Stimulated activated CD4-positive, alpha-beta T cell treated with anti-CD3 and anti-CD28 coated beads, Interleukin-1b, Interleukin-23, amount 100 ng/mL, for 1 hour (primary cell): ENCODE results near the gene SNED1.
A peak's percentile ranks its signal among the peaks of the same experiment; 100 is the strongest.
"Not testable (repeated sequence)": the region's sequence is repeated elsewhere in the genome, so short reads cannot be mapped to it uniquely, and the experiment has no call there.

Experiments
- DNase-seq, 2 donors: peaks; one replicate each; pipeline ENCODE4 v3.0.0-alpha.2; 2020; ENCODE audit warnings: low read depth in 2 of 2

The SNED1 gene

DNA sequence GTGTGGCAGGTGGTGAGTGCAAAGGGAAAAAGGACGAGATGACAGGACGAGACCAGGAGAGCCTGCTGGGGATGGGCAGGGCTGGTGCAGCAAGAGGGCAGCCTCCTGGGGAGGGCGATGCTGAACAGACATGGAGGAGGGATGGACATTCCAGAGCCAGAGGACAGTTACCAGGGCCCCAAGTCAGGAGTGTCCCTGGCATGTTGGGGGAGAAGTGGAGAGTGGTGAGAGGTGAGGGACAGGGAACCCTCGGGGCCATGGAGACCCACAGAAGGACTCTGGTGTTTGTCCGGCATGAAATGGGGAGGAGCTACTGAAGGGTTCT lies 84.6 kb downstream of the SNED1 start:
- no peak for DNase-seq

DNA sequence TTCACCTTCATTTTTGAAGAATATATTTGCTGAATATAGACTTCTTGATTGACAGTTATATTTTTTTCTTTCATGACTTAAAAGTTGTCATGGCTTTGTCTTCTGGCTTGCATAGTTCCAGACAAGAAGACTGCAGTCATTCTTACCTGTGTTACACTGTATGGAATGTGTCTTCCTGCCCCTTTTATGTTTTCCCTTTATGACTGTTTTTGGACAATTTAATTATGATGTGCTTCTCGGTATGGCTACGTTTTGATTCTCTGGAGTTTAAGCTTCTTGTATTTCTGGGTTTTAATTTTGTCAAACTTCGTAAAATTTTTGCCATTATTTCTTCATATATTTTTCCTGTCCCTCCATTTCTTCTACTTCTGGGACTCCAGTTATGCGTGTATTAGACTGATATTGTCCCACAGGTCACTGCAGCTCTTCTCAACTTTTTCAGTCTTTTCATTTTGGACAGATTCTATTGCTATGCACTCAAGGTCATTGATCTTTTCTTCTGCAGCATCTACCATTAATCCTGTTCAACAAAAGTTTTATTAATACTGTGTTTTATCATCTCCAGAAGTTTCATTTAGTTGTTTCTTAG lies 86.5 kb downstream of the SNED1 start:
- no peak for DNase-seq

DNA sequence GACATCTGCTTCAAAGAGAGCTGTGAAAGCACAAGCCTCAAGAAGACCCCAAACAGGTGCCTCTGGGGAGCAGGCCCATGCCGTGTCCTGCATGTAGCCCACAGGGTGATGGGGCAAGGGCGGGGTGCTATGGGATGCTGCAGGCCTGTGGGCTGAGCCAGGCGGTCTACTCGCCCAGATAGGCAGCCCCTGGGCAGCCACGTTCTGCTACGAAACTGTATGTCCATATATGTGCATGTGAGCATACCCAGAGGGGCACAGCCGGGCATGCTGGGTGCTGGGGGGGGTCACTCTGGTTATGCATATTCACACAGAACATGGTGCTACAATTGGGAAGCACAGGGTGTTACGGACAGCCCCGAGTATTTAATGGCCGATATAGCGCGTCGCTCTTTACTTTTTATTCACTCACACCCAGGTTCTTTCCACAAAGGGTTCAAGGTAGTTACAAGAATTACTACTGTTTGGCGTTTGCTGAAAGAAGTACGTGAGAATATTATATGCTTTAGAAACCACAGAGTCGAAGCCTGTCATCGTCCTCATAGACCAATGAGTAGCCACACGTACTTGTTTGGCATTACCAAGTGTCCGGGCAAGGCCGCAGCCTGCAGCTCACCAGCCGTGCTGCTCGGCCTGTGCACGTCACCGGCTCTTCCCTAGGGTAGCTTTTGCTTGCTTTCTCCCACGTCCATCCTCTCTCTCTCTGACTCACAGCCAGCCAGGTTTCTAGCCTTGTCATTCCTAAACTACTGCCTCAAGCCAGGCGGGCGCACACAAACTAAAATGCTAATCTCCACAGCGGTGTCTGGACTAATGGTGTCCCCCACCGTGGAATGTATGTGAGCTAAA lies 89.2 kb downstream of the SNED1 start:
- DNase-seq = no peak

DNA sequence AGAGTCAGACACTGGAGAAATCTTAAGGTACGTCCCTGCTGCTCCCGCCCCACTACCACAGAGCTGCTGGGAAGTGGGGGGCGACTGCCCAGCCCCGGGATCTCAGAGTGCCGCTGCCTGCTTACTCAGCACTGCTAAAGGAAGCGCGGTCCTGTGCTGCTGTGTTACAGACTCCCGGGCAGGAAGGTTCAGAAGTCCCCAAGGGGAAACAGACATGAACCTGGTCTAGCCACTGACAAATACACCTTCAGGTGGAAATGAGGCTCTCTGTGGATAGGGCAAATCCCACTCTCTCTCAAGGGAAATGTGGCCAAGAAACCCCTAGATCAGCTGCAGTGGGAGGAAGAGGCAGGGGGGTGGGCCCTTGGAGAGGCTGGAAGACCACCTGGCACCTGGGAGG lies 90.0 kb downstream of the SNED1 start:
- no peak for DNase-seq

DNA sequence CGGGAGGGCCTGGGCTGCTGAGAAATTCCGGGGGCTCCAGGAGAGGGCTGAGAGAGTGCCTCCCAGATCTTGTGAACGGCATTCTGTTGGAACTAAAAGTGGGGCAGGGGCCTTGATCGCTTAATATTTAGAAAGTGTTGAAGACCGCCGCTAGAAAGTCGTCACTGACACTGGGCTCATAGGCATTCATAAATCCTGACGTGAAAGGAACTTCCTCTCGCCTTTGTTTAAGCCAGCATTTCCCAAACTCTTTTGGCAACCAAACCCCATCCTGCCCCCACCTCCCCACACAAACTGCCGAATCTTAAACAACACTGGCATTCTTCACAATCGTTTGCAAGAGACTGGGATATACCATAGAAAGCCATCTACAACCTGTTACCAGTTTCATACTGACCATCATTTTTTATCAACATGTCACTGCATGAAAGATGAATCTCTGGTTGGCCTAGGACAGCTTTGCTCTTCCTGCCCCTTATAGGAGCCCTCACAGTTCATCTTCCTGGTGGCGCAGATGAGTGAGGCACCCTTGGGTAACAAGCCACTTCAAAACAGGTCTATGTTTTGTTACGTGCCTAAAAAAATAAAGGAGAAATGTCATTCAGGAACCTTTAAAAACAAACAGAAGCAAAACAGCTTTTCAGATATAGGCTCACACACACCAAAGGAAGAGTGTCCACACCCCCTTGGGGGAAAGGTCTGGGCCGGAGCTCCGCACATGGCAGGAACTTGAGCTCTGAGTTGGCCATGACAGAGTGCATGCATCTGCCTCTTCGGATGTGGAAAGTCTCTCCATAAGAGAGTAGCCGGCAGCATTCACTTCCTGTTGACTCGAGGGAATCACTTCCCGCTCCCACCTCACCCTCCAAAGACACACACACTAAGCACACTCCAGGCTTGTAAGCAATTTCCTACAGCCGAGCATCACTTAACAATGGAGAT lies 90.6 kb downstream of the SNED1 start:
- no peak for DNase-seq

DNA sequence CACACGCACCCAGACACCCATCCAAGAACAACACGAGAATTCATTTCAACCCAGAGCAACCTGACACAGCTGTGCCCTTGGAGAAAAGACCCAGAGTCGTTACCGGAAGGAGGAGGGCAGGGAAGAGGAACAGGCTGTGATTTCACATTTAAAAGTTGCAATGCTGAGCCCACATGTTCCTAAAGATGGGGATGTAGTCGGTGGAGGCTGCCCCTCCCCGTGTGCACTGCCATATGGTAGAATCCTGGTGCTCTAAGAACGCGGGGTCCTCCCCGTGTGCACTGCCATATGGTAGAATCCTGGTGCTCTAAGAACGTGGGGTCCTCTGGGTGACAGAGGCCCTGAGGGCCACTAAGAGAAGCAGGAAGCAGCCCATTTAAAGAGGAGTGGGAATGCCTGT lies 92.8 kb downstream of the SNED1 start:
- DNase-seq = no peak

DNA sequence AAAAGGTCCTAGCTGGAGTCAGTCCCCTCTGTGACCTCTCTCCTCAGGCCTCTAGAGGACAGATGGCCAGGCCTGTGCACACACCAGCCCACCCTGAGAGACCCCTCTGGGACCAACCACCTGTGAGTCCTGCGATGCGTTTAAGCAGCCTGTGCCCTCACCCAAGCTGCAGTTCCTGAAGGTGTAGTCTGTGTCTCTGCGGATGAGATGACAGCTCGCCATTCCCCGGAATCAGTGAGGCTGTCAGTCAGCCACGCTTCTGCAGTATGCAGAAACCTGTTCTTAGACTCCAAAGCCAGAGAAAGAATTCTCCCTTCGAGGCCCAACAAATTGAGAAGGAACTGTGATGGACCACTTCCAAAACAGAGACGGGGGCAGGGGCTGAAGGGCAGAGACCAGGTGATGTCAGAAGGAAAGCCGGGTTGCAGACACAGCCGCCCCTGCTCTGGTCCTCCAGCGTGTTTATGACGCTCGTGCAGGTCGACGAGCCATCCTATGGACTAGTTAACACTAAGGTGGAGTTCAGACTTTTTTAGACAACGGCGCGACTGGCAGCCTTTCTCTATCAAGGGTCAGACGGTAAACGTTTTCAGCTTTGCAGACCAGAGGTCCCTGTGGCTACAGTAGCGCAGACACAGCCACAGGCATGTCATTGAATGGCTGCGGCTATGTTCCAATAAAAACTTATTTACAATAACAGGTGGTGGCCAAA lies 93.5 kb downstream of the SNED1 start:
- DNase-seq = no peak

DNA sequence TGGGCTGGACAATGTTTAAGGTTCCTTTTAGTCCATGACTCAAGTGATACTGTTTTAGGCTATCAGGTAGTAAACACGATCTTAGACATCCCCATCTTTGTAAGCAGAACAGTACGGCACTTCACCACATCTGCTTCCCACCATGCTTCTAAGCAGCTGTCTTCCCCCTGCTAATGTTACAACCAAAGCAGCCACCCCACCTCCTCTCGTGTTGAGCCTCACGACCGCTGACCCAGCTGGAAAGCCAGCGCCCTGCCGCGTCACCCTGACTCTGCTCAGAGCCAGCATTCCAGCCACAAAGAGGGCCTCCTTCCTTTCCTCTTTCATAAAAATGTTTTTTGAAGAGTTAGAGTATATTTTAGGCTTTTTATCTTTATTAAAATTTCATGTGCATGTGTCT lies 94.3 kb downstream of the SNED1 start:
- no peak for DNase-seq

DNA sequence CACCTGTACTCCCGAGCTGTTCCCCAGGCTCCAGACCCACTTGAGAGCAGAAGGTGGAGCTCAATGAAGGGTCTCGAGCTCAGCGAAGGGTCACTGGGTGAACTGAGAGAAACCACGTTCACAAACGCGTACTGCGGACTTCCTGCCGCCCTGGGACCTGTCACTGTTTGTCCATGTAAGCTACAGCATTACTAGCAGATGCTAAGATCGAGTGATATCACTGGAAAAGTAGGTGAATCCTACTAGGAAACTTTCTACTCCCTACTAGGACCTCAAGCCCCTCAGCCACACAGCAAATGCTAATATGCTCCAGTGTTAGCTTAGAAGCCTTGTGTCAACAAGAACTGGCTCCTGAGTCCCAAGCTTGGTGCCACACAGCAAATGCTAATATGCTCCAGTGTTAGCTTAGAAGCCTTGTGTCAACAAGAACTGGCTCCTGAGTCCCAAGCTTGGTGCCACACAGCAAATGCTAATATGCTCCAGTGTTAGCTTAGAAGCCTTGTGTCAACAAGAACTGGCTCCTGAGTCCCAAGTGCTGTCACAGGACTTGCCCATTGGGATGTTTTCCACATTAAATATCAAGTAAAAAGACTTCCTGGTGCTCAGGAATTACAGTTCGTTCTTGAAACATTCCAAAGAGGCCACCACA lies 94.8 kb downstream of the SNED1 start:
- not testable (repeated sequence) for DNase-seq

DNA sequence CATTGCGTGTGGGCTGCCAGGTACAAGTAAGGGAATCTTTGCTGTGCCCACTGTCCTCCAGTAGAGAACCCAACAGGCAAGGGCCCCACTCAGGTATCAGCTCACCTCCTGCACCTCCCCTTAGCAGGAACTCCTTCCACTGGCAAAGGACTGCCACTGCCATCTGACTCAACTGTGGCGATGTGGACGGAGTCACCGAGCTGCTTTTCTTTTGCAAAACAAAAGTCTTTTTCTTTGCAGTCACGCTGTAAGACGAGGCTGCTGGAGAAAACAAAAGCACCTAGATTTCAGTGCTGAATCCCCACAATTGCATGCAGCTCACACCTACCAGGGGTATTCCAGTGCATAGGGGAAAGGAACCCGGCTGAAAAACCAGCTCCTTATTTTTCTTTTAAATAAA lies 95.8 kb downstream of the SNED1 start:
- DNase-seq = no peak

DNA sequence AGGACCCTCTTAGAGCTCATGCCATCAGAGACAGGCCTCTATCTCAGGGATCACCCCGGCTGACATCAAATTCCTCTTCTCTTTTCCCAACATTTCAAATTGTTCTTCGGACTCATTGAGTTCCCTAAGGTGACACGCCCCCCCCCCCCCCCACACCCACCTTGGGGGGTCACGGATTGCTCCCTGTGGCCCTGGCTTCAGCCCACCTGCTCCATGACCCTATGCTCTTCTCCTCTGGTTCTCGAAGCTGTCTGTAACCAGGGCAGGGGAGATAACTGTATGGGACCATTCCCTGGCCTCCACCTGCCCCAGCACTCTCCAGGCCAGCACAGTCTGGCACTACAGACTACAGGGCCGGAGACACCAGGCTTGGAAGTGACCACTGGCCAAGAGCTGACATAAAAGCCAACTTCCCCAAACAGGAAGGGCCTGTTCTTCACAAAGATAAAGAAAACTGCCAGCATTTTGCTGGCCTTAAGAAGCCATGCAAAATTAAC lies 96.6 kb downstream of the SNED1 start:
- no peak for DNase-seq

DNA sequence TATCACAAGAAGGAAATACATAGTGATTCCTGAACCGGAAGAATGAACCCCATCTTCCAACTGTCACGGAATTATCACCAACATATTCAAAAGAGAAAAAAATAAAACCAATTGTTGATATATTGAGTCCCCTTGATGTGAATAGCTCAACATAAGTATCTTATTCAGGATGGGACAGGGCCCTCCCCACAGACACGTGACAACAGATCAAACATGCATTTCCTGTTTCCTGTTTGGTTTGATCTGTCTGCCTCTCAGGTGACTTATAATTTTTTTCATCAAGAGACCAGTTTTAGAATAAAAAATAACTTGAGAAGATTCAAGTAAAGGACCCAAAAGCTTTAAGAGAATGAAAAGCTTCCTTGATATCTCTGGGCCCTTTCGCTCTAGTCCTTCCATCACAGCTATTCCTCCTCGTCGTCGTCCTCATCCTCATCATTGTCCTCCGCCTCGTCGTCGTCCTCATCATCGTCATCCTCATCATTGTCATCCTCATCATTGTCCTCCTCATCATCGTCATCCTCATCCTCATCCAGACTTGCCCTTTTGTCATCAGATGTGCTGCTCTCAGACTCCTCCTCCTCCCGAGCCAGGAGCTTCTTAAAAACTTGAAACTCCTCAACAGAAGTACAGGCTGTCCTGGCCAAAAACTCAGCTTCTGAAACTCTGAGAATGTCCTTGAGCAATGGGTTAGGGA lies 97.3 kb downstream of the SNED1 start:
- DNase-seq = peak in 1 of 2 donors; percentile 16

DNA sequence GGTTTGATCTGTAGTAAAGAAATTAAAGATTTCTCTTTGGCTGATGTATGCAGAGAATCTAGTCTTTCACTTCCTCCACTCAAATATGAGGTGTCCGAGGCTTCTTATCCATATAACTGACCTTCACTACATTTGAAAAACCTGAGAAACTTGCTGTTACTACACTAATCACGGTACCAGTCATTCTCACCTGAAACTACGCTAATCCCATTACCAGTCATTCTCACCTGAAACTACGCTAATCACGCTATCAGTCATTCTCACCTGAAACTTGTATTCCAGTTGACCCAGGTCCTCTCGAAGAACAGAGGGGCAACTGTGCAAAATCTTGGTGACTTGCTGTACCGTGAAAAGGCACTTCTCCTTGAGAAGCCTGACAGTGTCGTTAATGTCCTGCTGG lies 98.6 kb downstream of the SNED1 start:
- DNase-seq = no peak

DNA sequence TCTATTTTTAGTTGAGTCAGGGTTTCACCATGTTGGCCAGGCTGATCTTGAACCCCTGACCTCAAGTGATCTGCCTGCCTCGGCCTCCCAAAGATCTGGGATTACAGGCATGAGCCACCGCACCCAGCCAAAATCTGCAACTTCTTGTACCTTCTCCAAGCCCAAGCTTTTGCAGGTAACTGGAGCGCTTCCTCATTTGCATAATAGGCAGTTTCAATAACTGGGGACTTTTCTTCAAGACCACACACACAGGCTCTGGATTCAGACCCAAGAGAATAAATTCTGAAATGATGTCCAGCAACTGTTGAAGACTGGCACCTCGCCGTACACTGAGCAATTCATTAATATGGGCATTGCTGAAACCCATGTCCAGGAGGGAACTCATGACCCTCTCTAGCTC lies 100.8 kb downstream of the SNED1 start:
- no peak for DNase-seq

DNA sequence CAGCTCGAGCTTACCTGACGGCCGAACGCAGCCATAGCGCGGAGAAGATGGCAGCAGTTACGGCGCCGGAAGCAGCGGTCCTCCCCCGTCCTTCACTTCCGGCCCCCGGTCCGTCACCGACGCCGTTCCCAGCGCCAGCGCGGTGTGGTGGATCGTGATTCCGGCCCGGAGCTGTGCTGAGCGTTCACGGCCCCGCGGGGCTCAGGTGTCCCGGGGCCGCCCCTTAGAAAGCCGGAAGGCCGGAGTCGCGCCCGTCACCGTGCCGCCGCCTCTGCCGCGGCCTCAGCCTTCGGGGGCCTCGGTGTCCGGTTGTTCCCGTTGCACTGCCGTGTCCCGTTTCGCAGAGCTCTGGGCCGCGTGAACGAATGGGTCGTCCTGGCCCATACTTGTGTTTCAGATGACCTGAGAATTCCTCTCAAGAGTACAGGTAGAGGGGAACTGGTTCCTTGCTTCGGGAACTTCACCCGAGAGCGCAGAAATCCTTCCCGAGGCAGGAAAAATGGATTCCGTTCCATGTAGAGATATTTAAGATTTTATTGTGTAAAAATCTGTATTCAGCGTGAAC lies 103.9 kb downstream of the SNED1 start, which contains the start of gene MTERF4:
MTERF4 (minus strand) TSS at position 49 of the 565 bp plus-strand sequence; CDS start at position 35, 14 bp downstream.
- DNase-seq = peak; percentile 72 to 79

DNA sequence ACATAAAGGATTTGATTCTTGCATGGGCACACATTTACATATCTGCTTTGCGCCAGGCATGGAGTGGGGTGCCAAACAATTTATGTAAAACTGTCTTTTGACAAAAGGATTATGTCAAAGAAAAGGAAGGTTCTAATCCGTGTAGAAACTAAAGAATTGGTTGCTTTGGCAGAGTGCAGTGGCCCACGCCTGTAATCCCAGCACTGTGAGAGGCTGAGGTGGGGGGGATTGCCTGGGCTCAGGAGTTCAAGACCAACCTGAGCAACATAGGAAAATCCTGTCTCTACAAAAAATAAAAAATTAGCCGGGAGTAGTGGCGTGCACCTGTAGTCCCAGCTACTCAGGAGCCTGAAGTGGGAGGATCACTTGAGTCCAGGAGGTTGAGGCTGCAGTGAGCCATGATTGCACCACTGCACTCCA lies 104.8 kb downstream of the SNED1 start:
- no peak for DNase-seq

DNA sequence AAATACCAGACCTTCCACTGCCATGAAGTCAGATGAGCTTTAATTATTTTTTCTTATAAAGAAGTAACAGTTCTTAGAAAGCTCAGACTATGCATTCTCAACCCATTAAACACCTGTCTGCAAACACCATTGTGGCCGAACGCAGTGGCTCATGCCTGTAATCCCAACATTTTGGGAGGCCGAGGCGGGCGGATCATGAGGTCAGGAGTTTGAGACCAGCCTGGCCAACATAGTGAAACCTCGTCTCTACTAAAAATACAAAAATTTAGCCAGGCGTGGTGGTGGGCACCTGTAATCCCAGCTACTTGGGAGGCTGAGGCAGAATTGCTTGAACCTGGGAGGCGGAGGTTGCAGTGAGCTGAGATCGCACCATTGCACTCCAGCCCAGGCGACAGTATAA lies 106.2 kb downstream of the SNED1 start:
- DNase-seq = not testable (repeated sequence)

DNA sequence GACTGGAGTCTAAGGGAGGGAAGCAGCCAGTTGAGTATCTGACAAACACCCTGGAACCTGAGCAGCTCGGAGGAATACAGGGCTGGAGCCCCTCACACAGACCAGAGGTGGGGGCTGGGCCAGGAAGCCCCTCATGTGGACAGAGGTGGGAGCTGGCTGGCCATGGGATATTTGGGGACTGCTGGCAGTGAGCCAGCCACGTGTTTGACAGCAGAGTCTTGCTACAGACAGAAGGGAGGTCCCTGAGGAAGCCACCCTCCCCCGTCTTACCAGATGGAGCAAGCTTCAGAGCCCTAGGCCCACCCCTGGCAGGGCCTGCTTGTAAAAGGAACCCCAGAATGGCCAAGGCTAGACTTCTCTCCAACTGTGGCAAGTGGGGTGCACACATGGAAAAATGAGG lies 107.2 kb downstream of the SNED1 start:
- DNase-seq = no peak

DNA sequence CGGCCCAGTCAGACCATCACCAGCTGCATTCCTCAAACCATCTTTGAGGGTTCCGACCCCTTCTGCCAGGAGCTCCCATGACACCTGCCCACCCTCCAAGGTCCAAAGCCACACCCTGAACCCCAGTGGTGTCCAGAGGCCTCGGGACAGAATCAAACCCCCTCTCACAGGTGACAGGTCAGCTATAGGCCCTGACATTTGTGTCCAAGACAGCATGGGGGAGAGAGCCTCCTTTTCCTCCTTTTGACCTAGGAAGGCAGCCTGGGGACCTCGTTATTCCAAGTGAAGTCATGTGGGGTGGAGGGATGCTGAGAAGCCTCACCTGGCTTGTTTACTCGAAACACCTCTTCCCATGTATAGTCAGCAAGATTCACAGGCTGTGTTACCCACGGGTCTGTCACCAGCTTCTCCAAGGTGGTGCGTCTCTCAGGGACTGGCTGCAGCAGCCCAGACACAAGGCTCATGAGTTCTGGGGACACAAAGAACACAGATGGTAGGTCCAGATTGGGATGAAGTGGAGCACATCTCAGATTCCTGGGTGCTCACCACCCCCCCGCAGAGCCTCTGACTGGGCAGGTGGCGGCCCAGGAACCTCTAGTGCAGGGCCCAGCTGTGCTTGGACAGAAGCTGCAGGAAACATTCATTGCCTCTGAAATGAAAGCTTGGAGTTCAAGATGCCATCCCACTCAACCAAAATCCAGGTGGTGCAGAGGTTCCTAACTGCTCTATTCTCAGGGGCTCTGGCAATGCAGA lies 108.8 kb downstream of the SNED1 start:
- no peak for DNase-seq
